Thyroid gland (tissue), 4 donors: Measurements from ENCODE around the gene SLC44A1.

ENCODE experiments used
- CTCF ChIP-seq, 6 experiments: fragments of 200-600 bp in 3 of 6; fragments of 450-650 bp in 3 of 6; sonication (generic) in 3 of 6; IDR thresholded peaks; one replicate each; pipeline ENCODE4 v1.5.1; 2016 to 2019; ENCODE audit warnings: antibody characterized with exemption in 6 of 6, mild to moderate bottlenecking in 2 of 6, inconsistent platforms in 1 of 6, moderate library complexity in 1 of 6
- POLR2A ChIP-seq, 2 donors: fragments of 450-650 bp; IDR thresholded peaks; one replicate each; pipeline ENCODE4 v1.6.1; 2017; ENCODE audit warnings: antibody characterized with exemption in 2 of 2, mild to moderate bottlenecking in 2 of 2, moderate library complexity in 1 of 2

GRCh38 chr9:105466898-105467455 lies 222.5 kb downstream of the SLC44A1 start:
- no peak for TF ChIP-seq POLR2A (IDR thresholded peaks at IDR 0.05)
- no peak for TF ChIP-seq CTCF (IDR thresholded peaks at IDR 0.05)
